H9 (cell line): ENCODE results near the gene WDR87. TPM values are rescaled to one million over a fixed set of nuclear protein-coding genes. Genes with fewer than 3 reads are reported as not detected.

Source experiments
- DNase-seq: peaks from one replicate; pipeline ENCODE4 v3.0.0-alpha.2; 2017
- H2AFZ ChIP-seq: one replicate; pipeline ENCODE4 v1.6.1; 2013; ENCODE audit warnings: mild to moderate bottlenecking, low read length, control low read depth, moderate library complexity
- H2AK5ac ChIP-seq: 2 replicates; pipeline ENCODE4 v1.6.1; 2013; ENCODE audit warnings: low read length, control low read depth, mixed read lengths; ENCODE audit not compliant: insufficient read length
- H2BK120ac ChIP-seq: one replicate; pipeline ENCODE4 v1.6.1; 2013; ENCODE audit warnings: low read depth, mild to moderate bottlenecking, low read length, control low read depth, inconsistent platforms; ENCODE audit not compliant: poor library complexity, severe bottlenecking
- H2BK12ac ChIP-seq: 2 replicates; pipeline ENCODE4 v1.6.1; 2013; ENCODE audit warnings: low read length, control low read depth, mixed read lengths, low read depth; ENCODE audit not compliant: insufficient read length
- H2BK15ac ChIP-seq: 2 replicates; pipeline ENCODE4 v1.6.1; 2013; ENCODE audit warnings: low read depth, low read length, control low read depth
- H2BK20ac ChIP-seq: one replicate; pipeline ENCODE4 v1.6.1; 2013; ENCODE audit warnings: low read depth, mild to moderate bottlenecking, low read length, control low read depth, inconsistent platforms; ENCODE audit not compliant: poor library complexity, severe bottlenecking
- H2BK5ac ChIP-seq: 2 replicates; pipeline ENCODE4 v1.6.1; 2013; ENCODE audit warnings: low read length, control low read depth, mixed read lengths; ENCODE audit not compliant: insufficient read length
- H3K14ac ChIP-seq: 2 replicates; pipeline ENCODE4 v1.6.1; 2013; ENCODE audit warnings: low read length, control low read depth; ENCODE audit not compliant: insufficient read depth
- H3K18ac ChIP-seq: 2 replicates; pipeline ENCODE4 v1.6.1; 2013; ENCODE audit warnings: low read depth, mild to moderate bottlenecking, mixed read lengths, low read length, control low read depth; ENCODE audit not compliant: insufficient read length
- H3K23ac ChIP-seq: 2 replicates; pipeline ENCODE4 v1.6.1; 2013; ENCODE audit warnings: low read length, control low read depth, mixed read lengths, low read depth; ENCODE audit not compliant: insufficient read length
- H3K23me2 ChIP-seq: 2 replicates; pipeline ENCODE4 v1.6.1; 2013; ENCODE audit warnings: low read depth, mild to moderate bottlenecking, mixed read lengths, low read length, control low read depth; ENCODE audit not compliant: insufficient read length, poor library complexity, severe bottlenecking
- H3K27ac ChIP-seq: 2 replicates; pipeline ENCODE4 v1.5.1; 2013; ENCODE audit warnings: low read length, control low read depth, mixed read lengths, low read depth; ENCODE audit not compliant: insufficient read length
- H3K27me3 ChIP-seq: 2 replicates; pipeline ENCODE4 v1.6.1; 2013; ENCODE audit warnings: low read length, control low read depth, inconsistent platforms; ENCODE audit not compliant: insufficient read depth
- H3K4ac ChIP-seq: 2 replicates; pipeline ENCODE4 v1.6.1; 2013; ENCODE audit warnings: low read depth, mild to moderate bottlenecking, control low read depth, inconsistent platforms, low read length, moderate library complexity
- H3K4me1 ChIP-seq: 2 replicates; pipeline ENCODE4 v1.6.1; 2013; ENCODE audit warnings: low read length, control low read depth, inconsistent platforms; ENCODE audit not compliant: insufficient read depth
- H3K4me2 ChIP-seq: 2 replicates; pipeline ENCODE4 v1.6.1; 2013; ENCODE audit warnings: low read length, control low read depth, mixed read lengths; ENCODE audit not compliant: insufficient read length, insufficient read depth
- H3K56ac ChIP-seq: 2 replicates; pipeline ENCODE4 v1.6.1; 2013; ENCODE audit warnings: low read depth, mild to moderate bottlenecking, mixed read lengths, low read length, control low read depth; ENCODE audit not compliant: insufficient read length
- H3K79me1 ChIP-seq: 2 replicates; pipeline ENCODE4 v1.6.1; 2013; ENCODE audit warnings: low read depth, mild to moderate bottlenecking, moderate library complexity, low read length, control low read depth, inconsistent platforms; ENCODE audit not compliant: insufficient read depth, poor library complexity, severe bottlenecking
- H3K79me2 ChIP-seq: 2 replicates; pipeline ENCODE4 v1.6.1; 2013; ENCODE audit warnings: low read length, control low read depth, inconsistent platforms; ENCODE audit not compliant: insufficient read depth
- H3K9ac ChIP-seq: 2 replicates; pipeline ENCODE4 v1.6.1; 2013; ENCODE audit warnings: low read length, control low read depth, mixed read lengths; ENCODE audit not compliant: insufficient read length; ENCODE audit errors: extremely low read depth
- H3K9me3 ChIP-seq: one replicate; pipeline ENCODE4 v1.6.1; 2013; ENCODE audit warnings: low read depth, low read length, inconsistent platforms; ENCODE audit not compliant: control insufficient read depth
- H3T11ph ChIP-seq: one replicate; pipeline ENCODE4 v1.6.1; 2013; ENCODE audit warnings: mild to moderate bottlenecking, low read length, control low read depth, inconsistent platforms
- H4K20me1 ChIP-seq: one replicate; pipeline ENCODE4 v1.6.1; 2013; ENCODE audit not compliant: control insufficient read depth, insufficient read length, insufficient read depth
- H4K5ac ChIP-seq: 2 replicates; pipeline ENCODE4 v1.6.1; 2013; ENCODE audit warnings: low read depth, mild to moderate bottlenecking, mixed read lengths, low read length, control low read depth; ENCODE audit not compliant: insufficient read length
- H4K8ac ChIP-seq: replicated peaks from 2 replicates; pipeline ENCODE4 v1.6.1; 2013; ENCODE audit warnings: low read length, control low read depth, mixed read lengths, low read depth; ENCODE audit not compliant: insufficient read length
- H4K91ac ChIP-seq: 2 replicates; pipeline ENCODE4 v1.6.1; 2013; ENCODE audit warnings: low read depth, mild to moderate bottlenecking, moderate library complexity, mixed read lengths, low read length, control low read depth; ENCODE audit not compliant: insufficient read length
- H3K27ac Mint-ChIP-seq, 3 experiments: 2 replicates in 2 of 3; 3 replicates in 1 of 3; pipeline ENCODE4 v1.8.0; 2020 to 2021; ENCODE audit warnings: mixed read lengths in 3 of 3, mild to moderate bottlenecking in 1 of 3, moderate library complexity in 1 of 3
- H3K27me3 Mint-ChIP-seq: 2 replicates; pipeline ENCODE4 v1.8.0; 2021; ENCODE audit warnings: low read depth, mild to moderate bottlenecking, moderate library complexity, mixed read lengths
- H3K36me3 Mint-ChIP-seq, 3 experiments: 2 replicates in 2 of 3; 3 replicates in 1 of 3; pipeline ENCODE4 v1.8.0; 2020 to 2021; ENCODE audit warnings: low read depth in 3 of 3, mixed read lengths in 3 of 3; ENCODE audit not compliant: insufficient read depth in 1 of 3
- H3K4me1 Mint-ChIP-seq, 2 experiments: 2 replicates each; pipeline ENCODE4 v1.8.0; 2020; ENCODE audit warnings: mixed read lengths in 2 of 2
- H3K4me3 Mint-ChIP-seq, 2 experiments: 2 replicates in 1 of 2; 3 replicates in 1 of 2; pipeline ENCODE4 v1.8.0; 2020 to 2021; ENCODE audit warnings: mild to moderate bottlenecking in 2 of 2, mixed read lengths in 2 of 2, moderate library complexity in 1 of 2
- H3K9me3 Mint-ChIP-seq, 2 experiments: 2 replicates in 1 of 2; 3 replicates in 1 of 2; pipeline ENCODE4 v1.8.0; 2020; ENCODE audit warnings: mild to moderate bottlenecking in 2 of 2, mixed read lengths in 2 of 2, moderate library complexity in 1 of 2
- whole genome bisulfite sequencing: extraction: QIAGEN DNeasy Blood & Tissue Kit; methylation state at CpG from one replicate; pipeline ENCODE4 v1.1.7; 2013; ENCODE audit warnings: missing lambda C conversion rate, low lambda C conversion rate, mixed read lengths; ENCODE audit not compliant: insufficient read length; ENCODE audit errors: extremely low coverage; 5-methylcytosine and 5-hydroxymethylcytosine counted together
- total RNA-seq: library from RNA; stranded (reverse); gene quantifications from 2 replicates; pipeline ENCODE4 v1.2.1, GENCODE V29; 2021
- TF ChIP-seq, protein P1 (sequence below): fragments of 200-600 bp; sonication (generic); conservative IDR thresholded peaks from 3 replicates; pipeline ENCODE4 v1.8.0; 2021; ENCODE audit warnings: antibody characterized with exemption, mild to moderate bottlenecking

Gene WDR87
- total RNA-seq, 1 experiment from 2014 or later, result not detected

DNA sequence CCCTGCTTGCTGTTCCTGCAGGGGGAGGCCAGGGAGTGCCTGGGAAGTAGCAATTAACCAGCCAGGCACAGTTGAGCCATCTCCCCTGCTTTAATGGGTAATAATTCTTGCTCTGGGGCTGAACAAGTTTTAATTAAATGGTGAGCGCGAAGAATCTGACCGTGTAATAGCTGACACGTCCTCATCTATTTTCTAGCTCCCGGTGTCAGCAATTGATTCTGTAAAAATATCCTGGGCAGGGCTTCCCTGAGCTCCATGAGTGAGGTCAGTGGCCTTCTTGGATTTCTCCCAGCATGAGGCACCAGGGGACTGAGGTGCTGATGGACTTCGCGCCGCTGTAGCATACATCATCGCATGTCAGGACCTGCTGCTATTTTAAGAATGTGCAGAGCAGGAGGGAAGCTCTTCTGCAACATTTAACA is 27.6 kb upstream of the WDR87 start:
- Histone ChIP-seq H4K91ac (no peak overlapping the region), H3K18ac (no peak overlapping the region), H2BK20ac (no peak overlapping the region), H3K4me2 (peak overlapping the region; percentile 50), H2BK12ac (no peak overlapping the region), H3K4me1 (peaks cover 10% of the 10 kb centered on the region), H3K79me2 (peaks cover 6% of the 10 kb centered on the region; the same call in 1 of the 2 replicates), H3K27me3 (no peaks in the 10 kb centered on the region), H3K9ac (no peak overlapping the region), H3K4ac (no peak overlapping the region), H2BK5ac (no peak overlapping the region), H4K8ac (no peak overlapping the region), H3K27ac (no peak overlapping the region), H3K79me1 (peaks cover 9% of the 10 kb centered on the region), H2AK5ac (no peak overlapping the region), H2BK15ac (no peak overlapping the region), H4K5ac (no peak overlapping the region), H3K56ac (no peak overlapping the region), H3K14ac (no peak overlapping the region; the same call in 1 of the 2 replicates), H2AFZ (no peak overlapping the region), H3K23ac (no peak overlapping the region), H3T11ph (no peak overlapping the region), H3K9me3 (peaks cover 6% of the 10 kb centered on the region), H4K20me1 (no peaks in the 10 kb centered on the region), H3K23me2 (peaks cover 5% of the 10 kb centered on the region), H2BK120ac (no peak overlapping the region)
- H3K4me3 Mint-ChIP-seq, result no peak overlapping the region
- TF ChIP-seq, protein P1, sequence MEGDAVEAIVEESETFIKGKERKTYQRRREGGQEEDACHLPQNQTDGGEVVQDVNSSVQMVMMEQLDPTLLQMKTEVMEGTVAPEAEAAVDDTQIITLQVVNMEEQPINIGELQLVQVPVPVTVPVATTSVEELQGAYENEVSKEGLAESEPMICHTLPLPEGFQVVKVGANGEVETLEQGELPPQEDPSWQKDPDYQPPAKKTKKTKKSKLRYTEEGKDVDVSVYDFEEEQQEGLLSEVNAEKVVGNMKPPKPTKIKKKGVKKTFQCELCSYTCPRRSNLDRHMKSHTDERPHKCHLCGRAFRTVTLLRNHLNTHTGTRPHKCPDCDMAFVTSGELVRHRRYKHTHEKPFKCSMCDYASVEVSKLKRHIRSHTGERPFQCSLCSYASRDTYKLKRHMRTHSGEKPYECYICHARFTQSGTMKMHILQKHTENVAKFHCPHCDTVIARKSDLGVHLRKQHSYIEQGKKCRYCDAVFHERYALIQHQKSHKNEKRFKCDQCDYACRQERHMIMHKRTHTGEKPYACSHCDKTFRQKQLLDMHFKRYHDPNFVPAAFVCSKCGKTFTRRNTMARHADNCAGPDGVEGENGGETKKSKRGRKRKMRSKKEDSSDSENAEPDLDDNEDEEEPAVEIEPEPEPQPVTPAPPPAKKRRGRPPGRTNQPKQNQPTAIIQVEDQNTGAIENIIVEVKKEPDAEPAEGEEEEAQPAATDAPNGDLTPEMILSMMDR, result no peak
- peaks cover 35 to 46% (median 36%) of the 10 kb centered on the region in 3 experiments for H3K36me3 Mint-ChIP-seq
- H3K9me3 Mint-ChIP-seq, result peaks cover 24 to 25% of the 10 kb centered on the region in 2 experiments
- H3K27me3 Mint-ChIP-seq, result no peaks in the 10 kb centered on the region
- no CpG with 5 or more reads among the region's 9 CpGs for WGBS
- H3K27ac Mint-ChIP-seq, result peak overlapping the region in 2 of 3 experiments; percentile 31 to 62; a peak in 1 of 7 replicates
- H3K4me1 Mint-ChIP-seq, result peaks cover 41 to 46% of the 10 kb centered on the region in 2 experiments
- DNase-seq, result no peak
